Osteoblast (primary cell): ENCODE data around the gene PTP4A2. TPM values are rescaled to one million over a fixed set of nuclear protein-coding genes. Genes with fewer than 3 reads are reported as not detected.

Experiments used
- DNase-seq: peaks from one replicate; pipeline ENCODE4 v3.0.0; 2011; ENCODE audit warnings: low spot score, mixed read lengths; ENCODE audit not compliant: insufficient read length; ENCODE audit errors: missing footprints
- H2AFZ ChIP-seq: 2 replicates; pipeline ENCODE4 v1.6.0; 2011; ENCODE audit warnings: mild to moderate bottlenecking, low read length
- H3K27ac ChIP-seq: 2 replicates; pipeline ENCODE4 v1.5.1; 2011; ENCODE audit warnings: mild to moderate bottlenecking, low read depth, low read length, moderate library complexity
- H3K27me3 ChIP-seq: 2 replicates; pipeline ENCODE4 v1.6.0; 2012; ENCODE audit warnings: mild to moderate bottlenecking, control low read depth, inconsistent platforms, low read length, moderate library complexity; ENCODE audit not compliant: insufficient read depth
- H3K36me3 ChIP-seq: 2 replicates; pipeline ENCODE4 v1.5.1; 2011; ENCODE audit warnings: mild to moderate bottlenecking, low read length, control low read depth, moderate library complexity; ENCODE audit not compliant: insufficient read depth
- H3K4me1 ChIP-seq: 2 replicates; pipeline ENCODE4 v1.5.1; 2011; ENCODE audit warnings: mild to moderate bottlenecking, low read length, control low read depth, moderate library complexity; ENCODE audit not compliant: insufficient read depth
- H3K4me2 ChIP-seq: 2 replicates; pipeline ENCODE4 v1.6.0; 2011; ENCODE audit warnings: mild to moderate bottlenecking, low read length; ENCODE audit not compliant: insufficient read depth
- H3K4me3 ChIP-seq: fragments of 200-600 bp; sonication (generic); 3 replicates; pipeline ENCODE4 v1.5.1; 2012; ENCODE audit warnings: mild to moderate bottlenecking, low read length, inconsistent platforms; ENCODE audit not compliant: insufficient read depth
- H3K79me2 ChIP-seq: 2 replicates; pipeline ENCODE4 v1.6.0; 2012; ENCODE audit warnings: mild to moderate bottlenecking, low read length, control low read depth, inconsistent platforms; ENCODE audit not compliant: insufficient read depth
- H3K9me3 ChIP-seq: 2 replicates; pipeline ENCODE4 v1.5.1; 2011; ENCODE audit warnings: low read depth, low read length, control low read depth
- H4K20me1 ChIP-seq: 2 replicates; pipeline ENCODE4 v1.6.0; 2012; ENCODE audit warnings: mild to moderate bottlenecking, low read length, control low read depth; ENCODE audit not compliant: insufficient read depth
- CTCF ChIP-seq: IDR thresholded peaks from 2 replicates; pipeline ENCODE4 v1.5.1; 2011; ENCODE audit warnings: mild to moderate bottlenecking, low read depth, low read length, moderate library complexity; ENCODE audit errors: extremely low read depth
- total RNA-seq: library from RNA; depleted of rRNA; stranded (reverse); fragments of >200 nt; gene quantifications from 2 replicates; pipeline ENCODE4 v1.2.3, GENCODE V29; 2012

Gene PTP4A2
- 539 and 568 TPM in 2 replicates for total RNA-seq

- peak within 1 kb of the TSS; percentile 80 for H2AFZ ChIP-seq
- H3K4me2 ChIP-seq: peak within 1 kb of the TSS; percentile 94
- peaks cover 47% of the 10 kb centered on the region for H3K79me2 ChIP-seq
- peak; percentile 19 for TF ChIP-seq CTCF
- no peaks in the 10 kb centered on the region for H3K27me3 ChIP-seq
- H3K36me3 ChIP-seq: no peaks in the 10 kb centered on the region
- H3K9me3 ChIP-seq: no peaks in the 10 kb centered on the region
- peaks cover 52% of the 10 kb centered on the region for H3K4me1 ChIP-seq
- peaks cover 40% of the 10 kb centered on the region for H4K20me1 ChIP-seq
- H3K4me3 ChIP-seq: peak within 1 kb of the TSS; percentile 93
- peak within 1 kb of the TSS; percentile 95 for H3K27ac ChIP-seq
- DNase-seq: peak; percentile 99
Observed at GRCh38 chr1:31938184-31938975, at the start of gene PTP4A2. Gene PTP4A2, minus strand, starts transcription at chr1:31938368. Its CDS starts 19,303 bp downstream, at chr1:31919065.

GRCh38 chr1:31987135-31987619 is 49.0 kb upstream of the PTP4A2 start:
- no peak for DNase-seq
- TF ChIP-seq CTCF: no peak

GRCh38 chr1:31985430-31985829 is 47.3 kb upstream of the PTP4A2 start:
- no peaks in the 10 kb centered on the region for H3K27me3 ChIP-seq
- peaks cover 5% of the 10 kb centered on the region for H3K4me1 ChIP-seq
- no peak overlapping the region for H3K4me2 ChIP-seq
- H3K27ac ChIP-seq: no peak overlapping the region
- no peak for TF ChIP-seq CTCF
- H4K20me1 ChIP-seq: no peaks in the 10 kb centered on the region
- DNase-seq: no peak
- H3K9me3 ChIP-seq: no peaks in the 10 kb centered on the region
- no peaks in the 10 kb centered on the region for H3K79me2 ChIP-seq
- no peak overlapping the region for H3K4me3 ChIP-seq
- H2AFZ ChIP-seq: peak overlapping the region; percentile 74
- no peaks in the 10 kb centered on the region for H3K36me3 ChIP-seq

More at GRCh38 chr1:31987135-31987619, 49.0 kb upstream of the PTP4A2 start:
- H3K4me2 ChIP-seq: no peak overlapping the region
- H3K4me3 ChIP-seq: no peak overlapping the region
- no peak overlapping the region for H2AFZ ChIP-seq
- no peaks in the 10 kb centered on the region for H3K9me3 ChIP-seq
- H4K20me1 ChIP-seq: no peaks in the 10 kb centered on the region
- H3K36me3 ChIP-seq: no peaks in the 10 kb centered on the region
- no peak overlapping the region for H3K27ac ChIP-seq
- peaks cover 5% of the 10 kb centered on the region for H3K4me1 ChIP-seq
- H3K27me3 ChIP-seq: no peaks in the 10 kb centered on the region
- no peaks in the 10 kb centered on the region for H3K79me2 ChIP-seq
